HPDE6-E6E7 (cell line): Measurements from ENCODE around the gene AIG1.
A peak's percentile ranks its signal among the peaks of the same experiment; 100 is the strongest.
"Not testable (repeated sequence)": the region's sequence is repeated elsewhere in the genome, so short reads cannot be mapped to it uniquely, and the experiment has no call there.

ENCODE experiments used
- DNase-seq: peaks from one replicate; pipeline ENCODE4 v3.0.0; 2011; ENCODE audit warnings: missing footprints; ENCODE audit errors: extremely low spot score

AIG1 gene

GRCh38 chr6:143060806-143061596, at the start of gene AIG1:
TSS of gene AIG1 (plus strand) at chr6:143060889. CDS start at chr6:143060926, 37 bp downstream.
- DNase-seq = peak; percentile 64

- no peak for DNase-seq
Observed at GRCh38 chr6:143014764-143015163, 45.9 kb upstream of the AIG1 start.

GRCh38 chr6:143015300-143015706, 45.4 kb upstream of the AIG1 start:
- no peak for DNase-seq

- DNase-seq = no peak
Observed at GRCh38 chr6:143018955-143019354, 41.7 kb upstream of the AIG1 start.

- DNase-seq = not testable (repeated sequence)
Observed at GRCh38 chr6:143020862-143021261, 39.8 kb upstream of the AIG1 start.

- DNase-seq = no peak
Observed at GRCh38 chr6:143021543-143021942, 39.1 kb upstream of the AIG1 start.

GRCh38 chr6:143022587-143022986, 38.1 kb upstream of the AIG1 start:
- DNase-seq = no peak

- no peak for DNase-seq
Observed at GRCh38 chr6:143023695-143024094, 37.0 kb upstream of the AIG1 start.

GRCh38 chr6:143024977-143025376, 35.7 kb upstream of the AIG1 start:
- DNase-seq = no peak

- DNase-seq = no peak
Observed at GRCh38 chr6:143026696-143027449, 33.8 kb upstream of the AIG1 start.

- DNase-seq = no peak
Observed at GRCh38 chr6:143034689-143035334, 25.9 kb upstream of the AIG1 start.

GRCh38 chr6:143037470-143037869, 23.2 kb upstream of the AIG1 start:
- DNase-seq = no peak

GRCh38 chr6:143038833-143039232, 21.9 kb upstream of the AIG1 start:
- DNase-seq = no peak

GRCh38 chr6:143039548-143039947, 21.1 kb upstream of the AIG1 start:
- no peak for DNase-seq

GRCh38 chr6:143040018-143040417, 20.7 kb upstream of the AIG1 start:
- no peak for DNase-seq

GRCh38 chr6:143044345-143044744, 16.3 kb upstream of the AIG1 start:
- DNase-seq = not testable (repeated sequence)

- DNase-seq = no peak
Observed at GRCh38 chr6:143049611-143050010, 11.1 kb upstream of the AIG1 start.

- DNase-seq = no peak
Observed at GRCh38 chr6:143050509-143050908, 10.2 kb upstream of the AIG1 start.

GRCh38 chr6:143052282-143052681, 8.4 kb upstream of the AIG1 start:
- no peak for DNase-seq

GRCh38 chr6:143053856-143054255, 6.8 kb upstream of the AIG1 start:
- no peak for DNase-seq

GRCh38 chr6:143054329-143054728, 6.4 kb upstream of the AIG1 start:
- DNase-seq = no peak

GRCh38 chr6:143055213-143055612, 5.5 kb upstream of the AIG1 start:
- no peak for DNase-seq

GRCh38 chr6:143055891-143056290, 4.8 kb upstream of the AIG1 start:
- no peak for DNase-seq
